ENCODE measurements around the gene JARID2. TPM values are rescaled to one million over a fixed set of nuclear protein-coding genes. Genes with fewer than 3 reads are reported as not detected.
"Not testable (repeated sequence)": the region's sequence is repeated elsewhere in the genome, so short reads cannot be mapped to it uniquely, and the experiment has no call there.

The JARID2 gene
- total RNA-seq, 1 donor from 2014 or later: 48.7 TPM

DNA sequence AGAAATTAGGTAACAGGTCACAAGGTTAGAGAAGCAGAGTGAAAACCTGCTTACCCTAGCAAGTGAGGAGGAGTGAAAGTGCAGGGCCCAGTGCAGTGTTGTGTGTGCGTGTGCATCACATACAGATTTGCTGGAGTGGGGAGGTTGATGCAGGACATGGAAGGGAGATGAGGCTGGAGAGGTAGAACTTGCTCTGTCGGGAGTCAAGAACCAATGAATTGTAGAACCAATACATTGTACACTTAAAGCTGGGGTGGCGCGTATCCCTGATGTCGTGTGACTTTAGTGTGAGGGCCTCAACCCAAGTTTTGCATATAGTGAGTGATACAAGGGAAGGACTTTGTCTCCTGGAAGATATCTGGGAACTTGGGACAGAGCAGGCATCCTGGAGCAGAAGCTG lies 48.6 kb downstream of the JARID2 start:
- Mint-ChIP-seq H3K9me3 (peaks cover 6% of the 10 kb centered on the region), H3K27me3 (no peaks in the 10 kb centered on the region), H3K36me3 (ENCODE audit: low read depth) (peaks cover 42% of the 10 kb centered on the region), H3K4me1 (peaks cover 74% of the 10 kb centered on the region), H3K4me3 (peak overlapping the region; percentile 50), H3K27ac (peak overlapping the region; percentile 83)
- DNase-seq: no peak
- intact Hi-C loops (cut with micrococcal nuclease): no loop called here

- intact Hi-C loops (cut with micrococcal nuclease): loop anchor here (2.0 kb wide), 1 partner anchor 143 kb away; no protein-coding TSS in a partner anchor
- Mint-ChIP-seq H3K36me3 (ENCODE audit: low read depth) (peaks cover 36% of the 10 kb centered on the region), H3K27ac (peak overlapping the region; percentile 77)
These were observed 50.4 kb downstream of the JARID2 start for GRCh38 chr6:15296249-15296648.

DNA sequence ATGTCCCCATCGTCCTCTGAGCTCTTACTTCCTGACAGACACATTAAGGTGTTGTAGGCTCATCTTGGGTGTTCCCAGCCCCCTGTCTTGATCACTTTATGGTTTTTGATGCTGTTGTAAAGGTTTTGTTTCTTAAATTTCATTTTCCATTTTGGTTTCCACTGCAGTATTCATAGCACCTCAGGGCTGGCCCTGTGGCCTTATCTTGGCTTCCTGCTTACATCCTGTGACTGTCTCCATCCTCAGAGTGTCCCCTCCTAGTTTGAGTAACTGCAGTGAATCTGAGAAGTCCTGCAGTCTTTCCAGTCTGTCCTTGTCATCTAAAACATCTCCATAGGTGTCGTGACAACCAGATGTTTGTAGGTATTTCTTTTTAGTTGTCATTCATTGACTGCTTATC lies 50.9 kb downstream of the JARID2 start:
- Mint-ChIP-seq H3K27me3 (no peaks in the 10 kb centered on the region), H3K9me3 (peaks cover 6% of the 10 kb centered on the region), H3K27ac (peak overlapping the region; percentile 77), H3K36me3 (ENCODE audit: low read depth) (peaks cover 38% of the 10 kb centered on the region), H3K4me1 (peaks cover 78% of the 10 kb centered on the region), H3K4me3 (peak overlapping the region; percentile 59)
- intact Hi-C loops (cut with micrococcal nuclease): loop anchor here (2.0 kb wide), 1 partner anchor 142 kb away; no protein-coding TSS in a partner anchor
- DNase-seq: peak; percentile 84

More at GRCh38 chr6:15296249-15296648, 50.4 kb downstream of the JARID2 start:
- Mint-ChIP-seq H3K4me1 (peaks cover 78% of the 10 kb centered on the region), H3K9me3 (peaks cover 6% of the 10 kb centered on the region), H3K4me3 (peak overlapping the region; percentile 59), H3K27me3 (no peaks in the 10 kb centered on the region)
- DNase-seq: no peak

DNA sequence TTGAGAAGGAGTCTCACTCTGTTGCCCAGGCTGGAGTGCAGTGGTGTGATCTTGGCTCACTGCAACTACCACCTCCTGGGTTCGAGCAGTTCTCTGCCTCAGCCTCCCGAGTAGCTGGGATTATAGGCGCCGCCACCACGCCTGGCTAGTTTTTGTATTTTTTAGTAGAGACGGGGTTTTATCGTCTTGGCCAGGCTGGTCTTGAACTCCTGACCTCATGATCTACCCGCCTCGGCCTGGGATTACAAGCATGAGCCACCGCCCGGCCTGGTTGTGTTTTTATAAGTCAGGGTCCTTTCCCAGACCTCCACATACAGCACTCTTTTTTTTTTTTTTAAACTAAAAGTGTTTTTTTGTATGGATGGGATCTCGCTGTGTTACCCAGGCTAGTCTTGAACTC lies 51.3 kb downstream of the JARID2 start:
- H3K27ac Mint-ChIP-seq: peak overlapping the region; percentile 26
- not testable (repeated sequence) for H3K4me3 Mint-ChIP-seq, H3K27me3 Mint-ChIP-seq, DNase-seq, H3K9me3 Mint-ChIP-seq
- intact Hi-C loops (cut with micrococcal nuclease): loop anchor here (2.0 kb wide), 1 partner anchor 142 kb away; no protein-coding TSS in a partner anchor
- peaks cover 78% of the 10 kb centered on the region for H3K4me1 Mint-ChIP-seq
- H3K36me3 Mint-ChIP-seq (ENCODE audit: low read depth): peaks cover 43% of the 10 kb centered on the region

GRCh38 chr6:15297895-15298590 lies 52.2 kb downstream of the JARID2 start:
- Mint-ChIP-seq H3K4me1 (peaks cover 73% of the 10 kb centered on the region), H3K36me3 (ENCODE audit: low read depth) (peaks cover 38% of the 10 kb centered on the region), H3K27ac (peak overlapping the region; percentile 26), H3K27me3 (no peaks in the 10 kb centered on the region), H3K4me3 (peak overlapping the region; percentile 39), H3K9me3 (peaks cover 6% of the 10 kb centered on the region)
- intact Hi-C loops (cut with micrococcal nuclease): loop anchor here (2.0 kb wide), 1 partner anchor 141 kb away; no protein-coding TSS in a partner anchor
- no peak for DNase-seq

- Mint-ChIP-seq H3K36me3 (ENCODE audit: low read depth) (peaks cover 28% of the 10 kb centered on the region), H3K4me1 (peaks cover 68% of the 10 kb centered on the region), H3K27ac (peak overlapping the region; percentile 65), H3K27me3 (no peaks in the 10 kb centered on the region), H3K9me3 (peaks cover 2% of the 10 kb centered on the region), H3K4me3 (peak overlapping the region; percentile 20)
- intact Hi-C loops (cut with micrococcal nuclease): loop anchor here (1.0 to 10.0 kb wide), 5 partner anchors 17 to 567 kb away; no protein-coding TSS in a partner anchor
- DNase-seq: peak; percentile 74
These were observed 53.7 kb downstream of the JARID2 start for GRCh38 chr6:15299430-15300131.

GRCh38 chr6:15301179-15302006 lies 55.5 kb downstream of the JARID2 start:
- Mint-ChIP-seq H3K4me1 (peaks cover 72% of the 10 kb centered on the region), H3K36me3 (ENCODE audit: low read depth) (peaks cover 33% of the 10 kb centered on the region), H3K27me3 (no peaks in the 10 kb centered on the region), H3K9me3 (no peaks in the 10 kb centered on the region), H3K27ac (peak overlapping the region; percentile 65), H3K4me3 (peak overlapping the region; percentile 30)
- no peak for DNase-seq
- intact Hi-C loops (cut with micrococcal nuclease): loop anchor here (1.0 to 10.0 kb wide), 5 partner anchors 15 to 569 kb away; no protein-coding TSS in a partner anchor

DNA sequence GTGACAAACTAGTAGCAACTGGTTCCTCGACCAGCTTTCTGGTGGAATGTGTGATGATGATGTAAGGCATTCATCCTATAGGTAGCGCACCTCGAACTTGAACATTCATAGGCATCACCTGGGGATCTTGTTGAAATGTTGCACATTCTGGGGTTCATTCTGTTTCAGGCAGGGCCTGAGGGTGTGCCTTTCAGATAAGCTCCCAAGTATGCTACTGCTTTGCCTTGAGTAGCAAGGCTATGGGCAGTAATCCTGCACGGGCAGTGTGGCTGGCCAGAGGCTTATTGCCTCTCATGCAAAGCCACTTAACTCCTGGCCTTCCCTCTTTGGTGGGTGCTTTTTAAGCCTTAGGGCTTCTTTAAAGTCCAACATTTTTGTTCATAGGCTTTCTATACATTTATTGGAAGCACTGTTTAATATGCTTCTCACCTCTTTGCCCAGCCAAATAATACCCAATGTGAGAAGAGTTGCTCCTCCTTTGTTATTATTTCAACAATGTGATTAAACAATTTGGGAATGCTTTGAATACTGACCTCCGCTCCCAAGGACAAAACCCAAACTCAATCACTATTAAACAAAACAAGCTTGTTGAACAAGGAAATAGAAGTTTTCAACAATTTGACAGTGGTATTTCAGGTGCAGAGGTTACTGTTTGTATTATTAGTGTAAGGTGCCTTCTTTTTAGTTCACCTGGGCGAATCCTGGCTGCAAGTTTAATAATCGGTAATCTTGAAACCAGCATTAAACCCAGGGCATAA lies 57.5 kb downstream of the JARID2 start:
- DNase-seq: no peak
- H3K4me1 Mint-ChIP-seq: peaks cover 67% of the 10 kb centered on the region
- no peak overlapping the region for H3K4me3 Mint-ChIP-seq
- intact Hi-C loops (cut with micrococcal nuclease): loop anchor here (5.0 to 10.0 kb wide), 2 partner anchors 321 to 571 kb away; no protein-coding TSS in a partner anchor
- H3K9me3 Mint-ChIP-seq: no peaks in the 10 kb centered on the region
- peaks cover 31% of the 10 kb centered on the region for H3K36me3 Mint-ChIP-seq (ENCODE audit: low read depth)
- no peaks in the 10 kb centered on the region for H3K27me3 Mint-ChIP-seq
- H3K27ac Mint-ChIP-seq: no peak overlapping the region

- intact Hi-C loops (cut with micrococcal nuclease): loop anchor here (5.0 to 10.0 kb wide), 2 partner anchors 321 to 572 kb away; no protein-coding TSS in a partner anchor
- no peak for DNase-seq
- peaks cover 35% of the 10 kb centered on the region for H3K36me3 Mint-ChIP-seq (ENCODE audit: low read depth)
- no peak overlapping the region for H3K27ac Mint-ChIP-seq
- peaks cover 69% of the 10 kb centered on the region for H3K4me1 Mint-ChIP-seq
- H3K27me3 Mint-ChIP-seq: no peaks in the 10 kb centered on the region
- no peak overlapping the region for H3K4me3 Mint-ChIP-seq
- H3K9me3 Mint-ChIP-seq: peaks cover 2% of the 10 kb centered on the region
These were observed 58.0 kb downstream of the JARID2 start for GRCh38 chr6:15303920-15304291.

- intact Hi-C loops (cut with micrococcal nuclease): loop anchor here (5.0 to 10.0 kb wide), 3 partner anchors 38 to 572 kb away; no protein-coding TSS in a partner anchor
- H3K36me3 Mint-ChIP-seq (ENCODE audit: low read depth): peaks cover 35% of the 10 kb centered on the region
- peak overlapping the region; percentile 60 for H3K4me3 Mint-ChIP-seq
- peaks cover 67% of the 10 kb centered on the region for H3K4me1 Mint-ChIP-seq
- peaks cover 3% of the 10 kb centered on the region for H3K9me3 Mint-ChIP-seq
- peak overlapping the region; percentile 82 for H3K27ac Mint-ChIP-seq
- no peak for DNase-seq
- no peaks in the 10 kb centered on the region for H3K27me3 Mint-ChIP-seq
These were observed 58.6 kb downstream of the JARID2 start for GRCh38 chr6:15304337-15305042.

- peaks cover 39% of the 10 kb centered on the region for H3K36me3 Mint-ChIP-seq (ENCODE audit: low read depth)
- intact Hi-C loops (cut with micrococcal nuclease): loop anchor here (5.0 to 10.0 kb wide), 2 partner anchors 37 to 319 kb away; no protein-coding TSS in a partner anchor
- H3K27ac Mint-ChIP-seq: peak overlapping the region; percentile 82
- no peaks in the 10 kb centered on the region for H3K27me3 Mint-ChIP-seq
- H3K4me1 Mint-ChIP-seq: peaks cover 64% of the 10 kb centered on the region
- peaks cover 3% of the 10 kb centered on the region for H3K9me3 Mint-ChIP-seq
- DNase-seq: no peak
- H3K4me3 Mint-ChIP-seq: peak overlapping the region; percentile 60
These were observed 59.6 kb downstream of the JARID2 start for GRCh38 chr6:15305496-15305895.

- H3K36me3 Mint-ChIP-seq (ENCODE audit: low read depth): peaks cover 42% of the 10 kb centered on the region
- H3K4me3 Mint-ChIP-seq: peak overlapping the region; percentile 60
- peaks cover 3% of the 10 kb centered on the region for H3K9me3 Mint-ChIP-seq
- no peak for DNase-seq
- intact Hi-C loops (cut with micrococcal nuclease): loop anchor here (5.0 to 10.0 kb wide), 2 partner anchors 36 to 319 kb away; no protein-coding TSS in a partner anchor
- H3K4me1 Mint-ChIP-seq: peaks cover 60% of the 10 kb centered on the region
- peak overlapping the region; percentile 82 for H3K27ac Mint-ChIP-seq
- no peaks in the 10 kb centered on the region for H3K27me3 Mint-ChIP-seq
These were observed 60.0 kb downstream of the JARID2 start for GRCh38 chr6:15305909-15306308.

Data from activated CD4-positive, alpha-beta T cell treated with anti-CD3 and anti-CD28 coated beads, Interleukin-2, amount 10 ng/mL, durations not matched to agents 24 days and 14 days (primary cell).